ENCODE results near the gene CSNK1E.

The CSNK1E gene

GRCh38 chr22:38271101-38271500 is 46.1 kb downstream of the CSNK1E start:
- Histone ChIP-seq H3K4me3 (ENCODE audit: severe bottlenecking) (no peak overlapping the region), H3K27me3 (ENCODE audit: insufficient read depth, poor library complexity, severe bottlenecking) (no peaks in the 10 kb centered on the region), H3K4me1 (ENCODE audit: insufficient read depth, poor library complexity, severe bottlenecking) (peaks cover 7% of the 10 kb centered on the region), H3K36me3 (ENCODE audit: low read depth) (peaks cover 31% of the 10 kb centered on the region), H3K27ac (ENCODE audit: poor library complexity, severe bottlenecking) (no peak overlapping the region), H3K9me3 (ENCODE audit: severe bottlenecking) (no peaks in the 10 kb centered on the region)
- no peak for TF ChIP-seq CTCF (IDR thresholded peaks at IDR 0.05; ENCODE audit: poor library complexity, severe bottlenecking)
- ATAC-seq (ENCODE audit: low read depth): no peak
- DNase-seq (ENCODE audit: low spot score): no peak

GRCh38 chr22:38270091-38270992 is 46.9 kb downstream of the CSNK1E start:
- ATAC-seq (ENCODE audit: low read depth) (no peak), DNase-seq (ENCODE audit: low spot score) (no peak)
- no peak for TF ChIP-seq CTCF (IDR thresholded peaks at IDR 0.05; ENCODE audit: poor library complexity, severe bottlenecking)
- Histone ChIP-seq H3K4me3 (ENCODE audit: severe bottlenecking) (no peak overlapping the region), H3K9me3 (ENCODE audit: severe bottlenecking) (no peaks in the 10 kb centered on the region), H3K36me3 (ENCODE audit: low read depth) (peaks cover 39% of the 10 kb centered on the region), H3K27ac (ENCODE audit: poor library complexity, severe bottlenecking) (no peak overlapping the region), H3K27me3 (ENCODE audit: insufficient read depth, poor library complexity, severe bottlenecking) (no peaks in the 10 kb centered on the region), H3K4me1 (ENCODE audit: insufficient read depth, poor library complexity, severe bottlenecking) (peaks cover 7% of the 10 kb centered on the region)

GRCh38 chr22:38269466-38269865 is 47.8 kb downstream of the CSNK1E start:
- no peaks in the 10 kb centered on the region for H3K9me3 ChIP-seq (ENCODE audit: severe bottlenecking)
- ATAC-seq (ENCODE audit: low read depth) (no peak), DNase-seq (ENCODE audit: low spot score) (no peak)
- H3K36me3 ChIP-seq (ENCODE audit: low read depth): peaks cover 46% of the 10 kb centered on the region
- H3K4me3 ChIP-seq (ENCODE audit: severe bottlenecking): no peak overlapping the region
- H3K4me1 ChIP-seq (ENCODE audit: insufficient read depth, poor library complexity, severe bottlenecking): peaks cover 7% of the 10 kb centered on the region
- no peaks in the 10 kb centered on the region for H3K27me3 ChIP-seq (ENCODE audit: insufficient read depth, poor library complexity, severe bottlenecking)
- no peak overlapping the region for H3K27ac ChIP-seq (ENCODE audit: poor library complexity, severe bottlenecking)
- no peak for TF ChIP-seq CTCF (IDR thresholded peaks at IDR 0.05; ENCODE audit: poor library complexity, severe bottlenecking)

GRCh38 chr22:38267086-38267485 is 50.1 kb downstream of the CSNK1E start:
- Histone ChIP-seq H3K4me1 (ENCODE audit: insufficient read depth, poor library complexity, severe bottlenecking) (no peaks in the 10 kb centered on the region), H3K4me3 (ENCODE audit: severe bottlenecking) (no peak overlapping the region), H3K36me3 (ENCODE audit: low read depth) (peaks cover 63% of the 10 kb centered on the region), H3K27ac (ENCODE audit: poor library complexity, severe bottlenecking) (no peak overlapping the region), H3K9me3 (ENCODE audit: severe bottlenecking) (no peaks in the 10 kb centered on the region), H3K27me3 (ENCODE audit: insufficient read depth, poor library complexity, severe bottlenecking) (no peaks in the 10 kb centered on the region)
- no peak for DNase-seq (ENCODE audit: low spot score)
- ATAC-seq (ENCODE audit: low read depth): no peak
- TF ChIP-seq CTCF (IDR thresholded peaks at IDR 0.05; ENCODE audit: poor library complexity, severe bottlenecking): no peak

GRCh38 chr22:38266120-38266519 is 51.1 kb downstream of the CSNK1E start:
- H3K4me1 ChIP-seq (ENCODE audit: insufficient read depth, poor library complexity, severe bottlenecking): no peaks in the 10 kb centered on the region

More at GRCh38 chr22:38266120-38266519, 51.1 kb downstream of the CSNK1E start:
- Histone ChIP-seq H3K9me3 (ENCODE audit: severe bottlenecking) (no peaks in the 10 kb centered on the region), H3K36me3 (ENCODE audit: low read depth) (peaks cover 65% of the 10 kb centered on the region), H3K27ac (ENCODE audit: poor library complexity, severe bottlenecking) (no peak overlapping the region), H3K27me3 (ENCODE audit: insufficient read depth, poor library complexity, severe bottlenecking) (no peaks in the 10 kb centered on the region), H3K4me3 (ENCODE audit: severe bottlenecking) (no peak overlapping the region)
- TF ChIP-seq CTCF (IDR thresholded peaks at IDR 0.05; ENCODE audit: poor library complexity, severe bottlenecking): no peak
- DNase-seq (ENCODE audit: low spot score): no peak
- no peak for ATAC-seq (ENCODE audit: low read depth)

Data from RWPE2 (cell line).